Spleen (tissue), 13 donors: ENCODE measurements around the gene ART3. TPM values are rescaled to one million over a fixed set of nuclear protein-coding genes. Genes with fewer than 3 reads are reported as not detected.
A peak's percentile ranks its signal among the peaks of the same experiment; 100 is the strongest.

Experiments used
- DNase-seq: peaks from one replicate; pipeline ENCODE4 v3.0.0-alpha.2; 2020
- H3K27ac ChIP-seq, 8 donors: fragments of 200-600 bp; sonication (generic) in 7 of 8; 1 replicate in 4 of 8; 2 replicates in 4 of 8; pipeline versions ENCODE4 v1.5.0 to v1.8.0; 2016 to 2021; ENCODE audit warnings: inconsistent platforms in 4 of 8, mild to moderate bottlenecking in 4 of 8, moderate library complexity in 1 of 8
- H3K27me3 ChIP-seq, 7 donors: fragments of 200-600 bp; sonication (generic) in 6 of 7; replicated peaks in 1 of 7; 1 replicate in 4 of 7; 2 replicates in 3 of 7; pipeline versions ENCODE4 v1.5.0 to v1.8.0; 2016 to 2021; ENCODE audit warnings: inconsistent platforms in 3 of 7, mild to moderate bottlenecking in 1 of 7
- H3K36me3 ChIP-seq, 6 donors: fragments of 200-600 bp; sonication (generic) in 5 of 6; 1 replicate in 4 of 6; 2 replicates in 2 of 6; pipeline versions ENCODE4 v1.5.0 to v1.8.0; 2016 to 2021; ENCODE audit warnings: inconsistent platforms in 2 of 6
- H3K4me1 ChIP-seq, 6 donors: fragments of 200-600 bp; sonication (generic) in 5 of 6; 1 replicate in 3 of 6; 2 replicates in 3 of 6; pipeline versions ENCODE4 v1.5.0 to v1.8.0; 2016 to 2021; ENCODE audit warnings: inconsistent platforms in 3 of 6
- H3K4me3 ChIP-seq, 8 donors: fragments of 200-600 bp; sonication (generic) in 7 of 8; 1 replicate in 4 of 8; 2 replicates in 4 of 8; pipeline versions ENCODE4 v1.5.0 to v1.8.0; 2016 to 2021; ENCODE audit warnings: inconsistent platforms in 4 of 8, mild to moderate bottlenecking in 4 of 8, moderate library complexity in 2 of 8
- H3K9me3 ChIP-seq, 8 donors: fragments of 200-600 bp; sonication (generic) in 7 of 8; 1 replicate in 4 of 8; 2 replicates in 4 of 8; pipeline versions ENCODE4 v1.5.0 to v1.8.0; 2016 to 2021; ENCODE audit warnings: inconsistent platforms in 4 of 8
- CTCF ChIP-seq, 11 experiments: fragments of 200-600 bp in 7 of 11; fragments of 450-650 bp in 4 of 11; sonication (generic) in 4 of 11; IDR thresholded peaks in 8 of 11; conservative IDR thresholded peaks in 3 of 11; 1 replicate in 7 of 11; 2 replicates in 4 of 11; pipeline versions ENCODE4 v1.4.0 to v1.8.0; 2016 to 2021; ENCODE audit warnings: antibody characterized with exemption in 11 of 11, inconsistent platforms in 4 of 11, mild to moderate bottlenecking in 1 of 11
- POLR2A ChIP-seq, 3 donors: fragments of 450-650 bp; IDR thresholded peaks; one replicate each; pipeline ENCODE4 v1.5.1; 2017; ENCODE audit warnings: antibody characterized with exemption in 3 of 3, mild to moderate bottlenecking in 1 of 3
- POLR2AphosphoS5 ChIP-seq, 3 donors: sonication (generic); formaldehyde crosslinking; IDR thresholded peaks; one replicate each; pipeline ENCODE4 v1.5.1; 2017; ENCODE audit warnings: antibody characterized with exemption in 3 of 3
- WGBS, 5 donors: extraction: QIAGEN DNeasy Blood & Tissue Kit in 3 of 5; methylation state at CpG; one replicate each; pipeline versions ENCODE4 v1.1.5 to v1.1.7; 2013 to 2018; 5-methylcytosine and 5-hydroxymethylcytosine counted together
- intact Hi-C: fragments of 100-400 bp; cut with DNase I; formaldehyde crosslinking; loops from one replicate; pipeline ENCODE4 v1.15.0; 2023; ENCODE audit warnings: low total_unique reads
- long read RNA-seq, 2 donors: transcript quantifications; one replicate each; lab custom pipeline, GENCODE V29; 2026
- polyA plus RNA-seq, 3 donors: library from polyadenylated mRNA; stranded (reverse); fragments of 200-250 nt; gene quantifications; one replicate each; pipeline ENCODE4 v1.2.1, GENCODE V29; 2013
- total RNA-seq, 7 donors: library from RNA; depleted of rRNA in 3 of 7; stranded (reverse); fragments of >200 nt in 3 of 7; fragmentation: NEBNext Ultra II Directional in 4 of 7; extraction: Animal tissue kit (Norgen Biotek cat#: 25700) in 4 of 7; gene quantifications; one replicate each; pipeline versions ENCODE4 v1.1.0 to v1.2.1, GENCODE V29; 2016 to 2021
- donor health status: healthy with polysubstance abuse.
- donor health status: DM: no; HTN: no; CAD: no; lungs with moderate emphysema.
- donor health status: DM: no; HTN: no; CAD: no.
- donor health status: Bipolar disorder and iron deficiency.
- donor health status: healthy.
- donor health status: DM: no; HTN: no; CAD: no.
- donor health status: DM: yes; HTN: yes; CAD: no.

The ART3 gene
- total RNA-seq (1 to 10 TPM; 1.1 to 5.7 (median 3.4) TPM), polyA plus RNA-seq (1 to 10 TPM in 2 of 3 donors, under 1 TPM in 1; 0.91 to 3.1 (median 1.4) TPM)
- long read RNA-seq, donor 1 = 0 reads
- long read RNA-seq, donor 2 = 0 reads

DNA sequence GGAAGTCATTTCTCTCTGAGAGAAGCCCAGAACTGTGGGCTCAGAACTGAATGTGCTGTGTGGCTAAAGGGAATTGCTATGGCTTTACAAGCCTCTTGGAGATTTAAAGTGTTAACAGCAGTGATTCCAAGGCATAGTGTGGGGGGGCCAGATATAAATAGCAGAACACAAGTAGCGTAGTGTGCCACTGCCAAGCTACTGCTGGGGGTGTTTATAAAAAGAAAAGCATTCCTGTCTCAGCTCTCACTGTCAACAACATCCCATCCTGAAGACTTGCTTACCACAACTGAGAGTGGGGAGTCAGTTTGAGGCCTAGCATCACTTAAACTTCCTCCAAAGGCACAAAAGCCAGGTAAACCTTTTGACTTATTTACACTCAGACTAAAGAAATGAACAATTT is at the start of gene ART3:
TSS of gene ART3 (plus strand) at position 242 of the 400 bp plus-strand sequence. CDS start 1,181 bp downstream, outside the sequence.
- no peaks in the 10 kb centered on the region for H3K4me1 ChIP-seq
- TF ChIP-seq POLR2A (IDR thresholded peaks at IDR 0.05) (no peak), CTCF (IDR thresholded peaks at IDR 0.05 in 8 of 11, conservative IDR thresholded peaks at IDR 0.05 in 3 of 11) (no peak)
- intact Hi-C loops = no loop called here
- no peak within 1 kb of the TSS for H3K4me3 ChIP-seq
- H3K27me3 ChIP-seq = no peaks in the 10 kb centered on the region
- 78 to 86% (median 86%) methylated on average over 1 of the region's 1 CpG for WGBS, 5 donors
- H3K36me3 ChIP-seq = no peaks in the 10 kb centered on the region
- no peak for DNase-seq
- no peak within 1 kb of the TSS for H3K27ac ChIP-seq
- no peaks in the 10 kb centered on the region for H3K9me3 ChIP-seq

DNA sequence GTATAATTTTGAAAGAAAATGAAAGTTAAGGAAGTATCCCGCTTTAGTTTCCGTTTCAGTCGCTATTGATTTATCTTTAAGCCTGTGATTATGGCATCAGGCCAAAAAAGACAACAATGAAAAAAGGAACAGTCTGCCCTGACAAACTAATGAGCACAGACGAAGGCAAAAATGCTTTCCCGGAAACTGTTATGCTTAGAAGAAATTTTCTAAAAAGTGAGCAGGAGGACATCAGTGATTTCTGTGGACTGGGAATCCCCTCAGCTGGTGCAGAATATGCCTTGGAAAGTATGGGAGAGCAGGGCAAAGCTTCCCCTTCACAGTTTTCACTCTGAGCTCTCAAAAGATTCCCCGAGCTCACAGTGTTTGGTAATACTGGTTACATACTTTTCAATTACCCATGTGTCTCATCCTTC is 46.2 kb upstream of the ART3 start:
- 5 to 9% (median 6%) methylated on average over 6 of the region's 6 CpGs for WGBS, 5 donors
- DNase-seq = no peak
- intact Hi-C loops = no loop called here
- H3K36me3 ChIP-seq = no peaks in the 10 kb centered on the region
- H3K4me1 ChIP-seq = peaks cover 6 to 34% (median 20%) of the 10 kb centered on the region in 6 donors
- H3K27ac ChIP-seq = peak overlapping the region in 7 of 8 donors; percentile 24 to 76 (median 63)
- no peaks in the 10 kb centered on the region for H3K9me3 ChIP-seq
- TF ChIP-seq POLR2AphosphoS5 (IDR thresholded peaks at IDR 0.05) = no peak
- no peak for TF ChIP-seq CTCF (IDR thresholded peaks at IDR 0.05 in 8 of 11, conservative IDR thresholded peaks at IDR 0.05 in 3 of 11)
- no peak for TF ChIP-seq POLR2A (IDR thresholded peaks at IDR 0.05)
- H3K4me3 ChIP-seq = peak overlapping the region in 2 of 8 donors; percentile 33 to 53
- H3K27me3 ChIP-seq = no peaks in the 10 kb centered on the region

DNA sequence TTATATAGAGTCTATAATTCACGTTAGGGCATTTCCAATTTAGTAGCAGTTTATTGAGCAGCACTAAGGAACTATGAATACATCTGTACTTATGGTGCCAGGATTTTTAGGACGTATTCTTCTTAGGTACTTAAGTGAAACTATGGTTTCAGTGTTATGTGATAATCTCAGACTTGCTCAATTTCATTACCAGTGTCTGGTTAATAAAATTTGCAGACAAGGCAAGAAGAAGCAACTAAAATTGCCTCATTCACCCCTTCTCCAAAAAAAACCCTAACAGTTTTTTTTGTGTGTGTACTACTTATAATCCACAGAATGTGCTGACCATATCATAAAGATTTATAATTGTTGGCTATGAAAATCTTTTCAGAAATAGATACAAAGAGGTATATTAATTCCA is 45.2 kb upstream of the ART3 start:
- 58 to 80% (median 71%) methylated on average over 2 of the region's 2 CpGs for WGBS, 5 donors
- peaks cover 0 to 24% (median 11%) of the 10 kb centered on the region in 6 donors for H3K4me1 ChIP-seq
- no peaks in the 10 kb centered on the region for H3K27me3 ChIP-seq
- H3K9me3 ChIP-seq = no peaks in the 10 kb centered on the region
- intact Hi-C loops = no loop called here
- H3K27ac ChIP-seq = peak overlapping the region in 2 of 8 donors; percentile 63 to 66
- H3K4me3 ChIP-seq = no peak overlapping the region
- no peak for DNase-seq
- TF ChIP-seq CTCF (IDR thresholded peaks at IDR 0.05 in 8 of 11, conservative IDR thresholded peaks at IDR 0.05 in 3 of 11) (no peak), POLR2AphosphoS5 (IDR thresholded peaks at IDR 0.05) (no peak), POLR2A (IDR thresholded peaks at IDR 0.05) (no peak)
- H3K36me3 ChIP-seq = no peaks in the 10 kb centered on the region

DNA sequence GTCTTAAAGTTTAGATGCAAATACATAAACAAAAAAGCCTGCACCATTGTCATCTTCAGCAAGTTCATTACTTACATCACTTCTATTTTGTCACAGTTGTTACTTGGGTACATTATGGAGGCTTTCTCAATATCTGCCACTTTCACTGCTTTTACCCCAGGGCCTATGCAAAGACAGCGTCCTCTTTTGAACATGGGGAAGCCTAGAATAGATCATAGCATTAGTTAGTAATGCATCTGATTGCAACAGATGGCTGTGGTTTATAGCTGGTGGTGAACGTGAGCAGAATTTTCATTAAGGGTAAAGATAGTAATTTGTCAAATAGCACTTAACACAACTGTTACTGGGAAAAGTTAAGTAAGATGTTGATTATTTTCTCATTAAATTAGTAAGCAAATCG is 39.4 kb upstream of the ART3 start:
- Histone ChIP-seq H3K36me3 (no peaks in the 10 kb centered on the region), H3K27me3 (no peaks in the 10 kb centered on the region), H3K9me3 (no peaks in the 10 kb centered on the region), H3K27ac (peak overlapping the region in 1 of 8 donors; percentile 56), H3K4me1 (peaks cover 0 to 7% (median 0%) of the 10 kb centered on the region in 6 donors), H3K4me3 (peak overlapping the region in 1 of 8 donors; percentile 12)
- intact Hi-C loops = no loop called here
- WGBS, 5 donors = 41 to 62% (median 46%) methylated on average over 3 of the region's 3 CpGs
- TF ChIP-seq POLR2A (IDR thresholded peaks at IDR 0.05) (no peak), POLR2AphosphoS5 (IDR thresholded peaks at IDR 0.05) (no peak), CTCF (IDR thresholded peaks at IDR 0.05 in 8 of 11, conservative IDR thresholded peaks at IDR 0.05 in 3 of 11) (no peak)
- no peak for DNase-seq
